Duodenal mucosa (tissue), 2 donors: Measurements from ENCODE around the gene TPCN1.

Experiments used
- H3K27ac ChIP-seq: one replicate; pipeline ENCODE4 v1.7.0; 2013; ENCODE audit warnings: low read depth, low read length
- H3K27me3 ChIP-seq, 2 donors: one replicate each; pipeline ENCODE4 v1.7.0; 2013; ENCODE audit warnings: low read length in 2 of 2, control low read depth in 1 of 2; ENCODE audit not compliant: insufficient read depth in 2 of 2, control insufficient read depth in 1 of 2
- H3K36me3 ChIP-seq, 2 donors: one replicate each; pipeline ENCODE4 v1.7.0; 2013; ENCODE audit warnings: low read length in 2 of 2, control low read depth in 1 of 2; ENCODE audit not compliant: insufficient read depth in 2 of 2, control insufficient read depth in 1 of 2
- H3K4me1 ChIP-seq, 2 donors: one replicate each; pipeline ENCODE4 v1.7.0; 2013; ENCODE audit warnings: low read length in 2 of 2, control low read depth in 1 of 2; ENCODE audit not compliant: insufficient read depth in 2 of 2, control insufficient read depth in 1 of 2
- H3K4me3 ChIP-seq, 2 donors: one replicate each; pipeline ENCODE4 v1.7.0; 2013; ENCODE audit warnings: low read length in 2 of 2, low read depth in 1 of 2
- H3K9ac ChIP-seq, 2 donors: one replicate each; pipeline ENCODE4 v1.7.0; 2013; ENCODE audit warnings: low read length in 2 of 2, low read depth in 1 of 2
- H3K9me3 ChIP-seq, 2 donors: one replicate each; pipeline ENCODE4 v1.7.0; 2013; ENCODE audit warnings: low read length in 2 of 2, control low read depth in 1 of 2; ENCODE audit not compliant: control insufficient read depth in 1 of 2

Gene TPCN1

GRCh38 chr12:113278633-113279032 is 57.4 kb downstream of the TPCN1 start:
- H3K36me3 ChIP-seq, result peaks cover 28 to 68% of the 10 kb centered on the region in 2 donors
- H3K9me3 ChIP-seq, result no peaks in the 10 kb centered on the region
- no peak overlapping the region for H3K4me3 ChIP-seq
- H3K9ac ChIP-seq, result no peak overlapping the region
- no peaks in the 10 kb centered on the region for H3K27me3 ChIP-seq
- H3K4me1 ChIP-seq, result no peaks in the 10 kb centered on the region
- no peak overlapping the region for H3K27ac ChIP-seq

DNA sequence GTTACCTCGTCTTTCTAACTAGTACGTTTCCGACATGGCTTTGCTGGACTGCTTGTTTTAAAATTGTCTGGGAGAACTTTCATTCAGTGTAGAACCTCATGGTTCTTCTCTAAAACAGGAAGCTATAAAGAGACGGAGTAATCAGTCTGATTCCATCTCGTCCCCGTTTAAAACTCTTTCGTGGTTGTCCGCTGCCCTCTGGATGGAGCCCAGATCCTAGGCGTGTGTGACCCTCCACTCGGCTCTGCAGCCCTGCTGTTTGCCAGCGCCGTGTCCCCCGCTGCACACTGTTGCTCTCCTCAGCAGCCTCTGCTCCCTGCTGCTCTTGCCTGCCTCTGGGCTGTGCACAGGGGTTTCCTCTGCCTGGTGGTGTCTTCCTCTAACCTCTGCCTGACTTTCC is 63.5 kb downstream of the TPCN1 start:
- Histone ChIP-seq H3K4me1 (no peaks in the 10 kb centered on the region), H3K4me3 (no peak overlapping the region), H3K9ac (no peak overlapping the region), H3K27me3 (no peaks in the 10 kb centered on the region), H3K9me3 (no peaks in the 10 kb centered on the region), H3K27ac (no peak overlapping the region), H3K36me3 (peaks cover 32 to 77% of the 10 kb centered on the region in 2 donors)

DNA sequence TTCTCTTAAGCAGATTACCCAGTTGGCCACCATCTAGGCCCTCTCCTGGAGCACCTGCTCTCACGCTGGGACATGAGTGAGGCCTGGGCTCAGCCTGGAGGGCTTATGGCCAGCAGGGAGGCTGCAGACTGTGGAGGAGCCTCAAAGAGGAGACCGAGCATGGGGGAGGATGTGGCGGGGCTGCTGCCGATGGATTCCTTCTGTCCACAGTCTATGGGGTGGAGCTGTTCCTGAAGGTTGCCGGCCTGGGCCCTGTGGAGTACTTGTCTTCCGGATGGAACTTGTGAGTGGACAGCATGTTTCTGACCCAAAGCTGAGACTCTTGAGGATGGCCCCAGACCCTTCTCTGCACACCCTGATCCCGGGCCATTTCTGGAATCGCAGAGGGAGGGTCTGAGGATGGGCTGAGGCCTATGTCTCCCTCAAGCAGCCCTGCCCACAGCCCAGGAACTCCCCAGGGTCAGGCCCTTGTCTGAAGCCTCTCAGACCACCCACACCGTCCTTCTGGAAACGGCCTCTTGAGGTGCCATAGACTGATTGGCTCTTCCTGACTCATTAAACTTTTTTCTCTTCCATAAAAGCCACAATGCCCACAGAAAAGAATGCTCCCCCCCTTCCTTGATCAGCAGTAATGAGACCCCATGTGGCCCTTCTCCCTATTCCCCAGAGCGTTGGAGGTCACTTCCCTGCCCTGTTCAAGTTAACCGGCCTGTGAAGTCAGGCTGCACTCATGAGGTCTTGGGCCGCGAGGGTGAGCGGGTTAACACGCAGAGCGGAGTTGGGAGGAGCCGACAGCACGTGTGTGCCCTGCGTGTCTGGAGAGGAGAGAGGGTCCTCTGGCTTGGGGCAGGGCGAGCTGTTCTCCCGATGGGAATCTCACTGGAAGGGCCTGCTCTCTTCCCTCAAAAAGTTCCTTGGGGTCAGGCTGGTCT is 64.7 kb downstream of the TPCN1 start:
- Histone ChIP-seq H3K27me3 (no peaks in the 10 kb centered on the region), H3K9ac (no peak overlapping the region), H3K36me3 (peaks cover 36 to 78% of the 10 kb centered on the region in 2 donors), H3K9me3 (no peaks in the 10 kb centered on the region), H3K27ac (no peak overlapping the region), H3K4me1 (no peaks in the 10 kb centered on the region), H3K4me3 (no peak overlapping the region)

DNA sequence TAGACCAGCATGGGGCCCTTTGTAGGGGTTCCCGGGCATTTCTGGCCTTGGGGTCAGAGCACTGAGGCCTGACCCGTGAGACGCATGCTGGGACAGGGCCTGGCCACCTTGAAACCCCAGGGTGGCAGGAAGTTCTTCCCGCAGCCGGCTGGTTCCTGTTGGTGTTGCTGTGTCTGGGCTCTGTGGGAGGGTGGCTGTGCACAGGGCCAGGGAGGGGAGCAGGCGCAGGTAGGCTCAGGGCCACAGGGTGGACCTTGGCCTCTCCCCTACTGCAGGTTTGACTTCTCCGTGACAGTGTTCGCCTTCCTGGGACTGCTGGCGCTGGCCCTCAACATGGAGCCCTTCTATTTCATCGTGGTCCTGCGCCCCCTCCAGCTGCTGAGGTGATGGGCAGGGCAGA is 65.4 kb downstream of the TPCN1 start:
- H3K4me3 ChIP-seq, result no peak overlapping the region
- no peak overlapping the region for H3K9ac ChIP-seq
- H3K27ac ChIP-seq, result no peak overlapping the region
- peaks cover 44 to 86% of the 10 kb centered on the region in 2 donors for H3K36me3 ChIP-seq
- no peaks in the 10 kb centered on the region for H3K27me3 ChIP-seq
- H3K9me3 ChIP-seq, result no peaks in the 10 kb centered on the region
- H3K4me1 ChIP-seq, result no peaks in the 10 kb centered on the region

DNA sequence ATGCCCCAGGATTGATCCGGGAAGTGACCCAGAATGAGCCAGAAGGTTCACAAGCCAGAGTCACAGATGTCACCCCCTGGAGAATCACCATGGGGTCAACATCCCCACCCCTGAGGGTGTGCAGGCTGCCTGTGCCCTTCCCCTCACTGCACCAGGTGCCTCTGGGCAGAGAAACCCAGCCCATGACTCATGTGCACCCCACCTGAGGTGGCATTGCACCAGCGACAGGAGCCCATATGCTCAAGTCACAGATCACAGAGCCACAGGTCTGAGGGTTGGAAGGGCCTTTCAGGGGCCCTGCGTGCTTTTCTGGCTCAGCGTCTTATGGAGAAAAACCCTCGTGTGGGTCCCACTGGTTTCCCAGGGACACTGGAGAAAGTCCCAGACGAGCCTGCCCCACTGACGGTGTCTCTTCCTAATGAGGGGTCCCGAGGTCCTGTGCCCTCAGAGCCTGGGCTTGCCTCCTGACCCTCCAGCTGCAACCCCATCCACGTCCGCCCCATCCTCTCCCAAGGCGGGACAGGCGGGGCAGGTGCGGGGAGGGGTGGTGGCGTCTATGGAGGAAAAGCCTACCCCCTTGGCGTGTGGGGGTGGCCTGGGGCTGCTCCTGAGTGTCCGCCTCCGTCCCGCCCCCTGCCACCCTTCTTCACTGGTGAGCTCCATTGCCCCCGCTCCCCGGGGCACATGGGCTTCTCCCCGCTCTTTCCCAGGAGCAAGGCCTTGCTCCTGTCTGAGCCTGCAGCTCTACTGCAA is 66.1 kb downstream of the TPCN1 start:
- Histone ChIP-seq H3K4me1 (no peaks in the 10 kb centered on the region), H3K9me3 (no peaks in the 10 kb centered on the region), H3K9ac (no peak overlapping the region), H3K27me3 (no peaks in the 10 kb centered on the region), H3K4me3 (no peak overlapping the region), H3K36me3 (peaks cover 50 to 92% of the 10 kb centered on the region in 2 donors), H3K27ac (no peak overlapping the region)

DNA sequence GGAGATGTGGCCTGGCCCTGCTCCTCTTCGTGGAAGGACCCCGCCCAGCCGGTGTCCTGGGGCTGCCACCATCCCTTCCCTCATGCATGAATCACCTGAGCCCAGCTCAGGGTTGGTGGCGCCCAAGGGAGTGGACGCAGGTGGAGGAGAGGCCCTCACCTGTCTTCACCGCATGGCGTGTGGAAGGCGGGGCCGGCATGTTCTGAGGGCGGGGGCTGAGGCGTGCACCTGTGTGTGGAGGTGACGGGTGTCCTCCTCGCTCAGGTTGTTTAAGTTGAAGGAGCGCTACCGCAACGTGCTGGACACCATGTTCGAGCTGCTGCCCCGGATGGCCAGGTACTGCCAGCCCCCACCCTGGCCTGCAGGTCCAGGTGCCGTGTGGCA is 66.6 kb downstream of the TPCN1 start:
- H3K9me3 ChIP-seq, result no peaks in the 10 kb centered on the region
- no peak overlapping the region for H3K4me3 ChIP-seq
- H3K9ac ChIP-seq, result no peak overlapping the region
- no peak overlapping the region for H3K27ac ChIP-seq
- peaks cover 56 to 97% of the 10 kb centered on the region in 2 donors for H3K36me3 ChIP-seq
- H3K4me1 ChIP-seq, result no peaks in the 10 kb centered on the region
- no peaks in the 10 kb centered on the region for H3K27me3 ChIP-seq

GRCh38 chr12:113289361-113289760 is 68.1 kb downstream of the TPCN1 start:
- Histone ChIP-seq H3K9ac (no peak overlapping the region), H3K27me3 (no peaks in the 10 kb centered on the region), H3K4me3 (no peak overlapping the region), H3K4me1 (no peaks in the 10 kb centered on the region), H3K27ac (no peak overlapping the region), H3K36me3 (peaks cover 60 to 92% of the 10 kb centered on the region in 2 donors), H3K9me3 (no peaks in the 10 kb centered on the region)

- Histone ChIP-seq H3K9ac (no peak overlapping the region), H3K27me3 (no peaks in the 10 kb centered on the region), H3K9me3 (no peaks in the 10 kb centered on the region), H3K27ac (no peak overlapping the region), H3K4me3 (no peak overlapping the region), H3K4me1 (no peaks in the 10 kb centered on the region), H3K36me3 (peaks cover 54 to 89% of the 10 kb centered on the region in 2 donors)
Observed at GRCh38 chr12:113290506-113290905, 69.2 kb downstream of the TPCN1 start.

GRCh38 chr12:113291586-113291985 is 70.3 kb downstream of the TPCN1 start:
- Histone ChIP-seq H3K4me3 (no peak overlapping the region), H3K9me3 (no peaks in the 10 kb centered on the region), H3K36me3 (peaks cover 47 to 87% of the 10 kb centered on the region in 2 donors), H3K9ac (no peak overlapping the region), H3K27me3 (no peaks in the 10 kb centered on the region), H3K4me1 (no peaks in the 10 kb centered on the region), H3K27ac (no peak overlapping the region)

GRCh38 chr12:113292091-113292490 is 70.8 kb downstream of the TPCN1 start:
- no peaks in the 10 kb centered on the region for H3K4me1 ChIP-seq
- H3K27ac ChIP-seq, result no peak overlapping the region
- peaks cover 46 to 87% of the 10 kb centered on the region in 2 donors for H3K36me3 ChIP-seq
- no peaks in the 10 kb centered on the region for H3K27me3 ChIP-seq
- no peak overlapping the region for H3K4me3 ChIP-seq
- no peaks in the 10 kb centered on the region for H3K9me3 ChIP-seq
- no peak overlapping the region for H3K9ac ChIP-seq
